HepG2 (cell line): ENCODE results near the gene RAB3D. TPM values are rescaled to one million over a fixed set of nuclear protein-coding genes. Genes with fewer than 3 reads are reported as not detected.

ENCODE experiments used
- BCLAF1 ChIP-seq: fragments of 450-650 bp; IDR thresholded peaks from 2 replicates; pipeline ENCODE4 v1.6.1; 2017; ENCODE audit warnings: mild to moderate bottlenecking
- CENPX ChIP-seq: sonication (generic); formaldehyde crosslinking; IDR thresholded peaks from 2 replicates; pipeline ENCODE4 v1.9.0; 2021; ENCODE audit warnings: mild to moderate bottlenecking, missing genetic modification reagents, moderate library complexity
- GPN1 ChIP-seq: sonication (generic); formaldehyde crosslinking; IDR thresholded peaks from 2 replicates; pipeline ENCODE4 v1.5.1; 2020; ENCODE audit warnings: missing genetic modification reagents, borderline replicate concordance
- MTERF4 ChIP-seq: sonication (generic); formaldehyde crosslinking; IDR thresholded peaks from 2 replicates; pipeline ENCODE4 v1.8.0; 2023; ENCODE audit warnings: mild to moderate bottlenecking, missing genetic modification reagents
- NFE2L1 ChIP-seq: sonication (generic); formaldehyde crosslinking; IDR thresholded peaks from 2 replicates; pipeline ENCODE4 v1.4.0; 2020; ENCODE audit warnings: missing genetic modification reagents, mild to moderate bottlenecking, borderline replicate concordance
- PLRG1 ChIP-seq: fragments of 450-650 bp; conservative IDR thresholded peaks from 2 replicates; pipeline ENCODE4 v1.6.1; 2016
- SIN3B ChIP-seq: fragments of 150-350 bp; IDR thresholded peaks from 2 replicates; pipeline ENCODE4 v1.6.1; 2014; ENCODE audit warnings: low read length
- SMYD3 ChIP-seq: sonication (generic); formaldehyde crosslinking; IDR thresholded peaks from 2 replicates; pipeline ENCODE4 v1.8.1; 2023; ENCODE audit warnings: mild to moderate bottlenecking, missing genetic modification reagents
- TARDBP ChIP-seq: sonication (generic); formaldehyde crosslinking; IDR thresholded peaks from 2 replicates; pipeline ENCODE4 v1.8.0; 2022; ENCODE audit warnings: mild to moderate bottlenecking, missing genetic modification reagents
- XRCC5 ChIP-seq: fragments of 200-400 bp; formaldehyde crosslinking; optimal IDR thresholded peaks from 2 replicates; pipeline ENCODE3; 2017; ENCODE audit warnings: mild to moderate bottlenecking, low read length
- ZNF256 ChIP-seq: sonication (generic); formaldehyde crosslinking; conservative IDR thresholded peaks from 2 replicates; pipeline ENCODE4 v1.4.0; 2020; ENCODE audit warnings: missing genetic modification reagents
- ZNF598 ChIP-seq: sonication (generic); formaldehyde crosslinking; IDR thresholded peaks from 2 replicates; pipeline ENCODE4 v1.5.1; 2020; ENCODE audit warnings: mild to moderate bottlenecking, missing genetic modification reagents, borderline replicate concordance
- ZNF746 ChIP-seq: sonication (generic); formaldehyde crosslinking; IDR thresholded peaks from 2 replicates; pipeline ENCODE4 v1.8.0; 2022; ENCODE audit warnings: mild to moderate bottlenecking, missing genetic modification reagents
- polyA plus RNA-seq, 8 experiments: library from polyadenylated mRNA; depleted of rRNA in 3 of 8; stranded (reverse) in 7 of 8; unstranded in 1 of 8; fragments of >200 nt; fragmentation: Illumina TruSeq in 4 of 8; extraction: Trizol in 4 of 8; gene quantifications; 2 replicates each; pipeline versions ENCODE4 v1.2.1 to v1.2.3, GENCODE V29; 2011 to 2016; ENCODE audit warnings: low read depth in 4 of 8, missing spikeins in 1 of 8, mixed read lengths in 1 of 8; ENCODE audit not compliant: insufficient read depth in 1 of 8
- total RNA-seq, 5 experiments: library from RNA; depleted of rRNA; stranded (reverse); fragments of >200 nt; fragmentation: Illumina TruSeq; extraction: Trizol; gene quantifications; 2 replicates each; pipeline ENCODE4 v1.2.3, GENCODE V29; 2016; ENCODE audit warnings: low read depth in 1 of 5
- TF ChIP-seq, protein P1 (sequence below): sonication (generic); formaldehyde crosslinking; IDR thresholded peaks from 2 replicates; pipeline ENCODE4 v1.8.1; 2023; ENCODE audit warnings: mild to moderate bottlenecking, missing genetic modification reagents
- TF ChIP-seq, protein P2 (sequence below): IDR thresholded peaks from 2 replicates; pipeline ENCODE4 v1.6.1; 2016; ENCODE audit warnings: missing biosample characterization, missing genetic modification reagents, low read depth
- TF ChIP-seq, protein P3 (sequence below): sonication (generic); formaldehyde crosslinking; IDR thresholded peaks from 2 replicates; pipeline ENCODE4 v1.5.0; 2020; ENCODE audit warnings: mild to moderate bottlenecking, missing genetic modification reagents

The RAB3D gene
- total and polyA plus RNA-seq, 2 of the 13 experiments (the other 11 are each of a cell fraction or from before 2014, with no cell fraction given) = 2.0 to 16.1 TPM

DNA sequence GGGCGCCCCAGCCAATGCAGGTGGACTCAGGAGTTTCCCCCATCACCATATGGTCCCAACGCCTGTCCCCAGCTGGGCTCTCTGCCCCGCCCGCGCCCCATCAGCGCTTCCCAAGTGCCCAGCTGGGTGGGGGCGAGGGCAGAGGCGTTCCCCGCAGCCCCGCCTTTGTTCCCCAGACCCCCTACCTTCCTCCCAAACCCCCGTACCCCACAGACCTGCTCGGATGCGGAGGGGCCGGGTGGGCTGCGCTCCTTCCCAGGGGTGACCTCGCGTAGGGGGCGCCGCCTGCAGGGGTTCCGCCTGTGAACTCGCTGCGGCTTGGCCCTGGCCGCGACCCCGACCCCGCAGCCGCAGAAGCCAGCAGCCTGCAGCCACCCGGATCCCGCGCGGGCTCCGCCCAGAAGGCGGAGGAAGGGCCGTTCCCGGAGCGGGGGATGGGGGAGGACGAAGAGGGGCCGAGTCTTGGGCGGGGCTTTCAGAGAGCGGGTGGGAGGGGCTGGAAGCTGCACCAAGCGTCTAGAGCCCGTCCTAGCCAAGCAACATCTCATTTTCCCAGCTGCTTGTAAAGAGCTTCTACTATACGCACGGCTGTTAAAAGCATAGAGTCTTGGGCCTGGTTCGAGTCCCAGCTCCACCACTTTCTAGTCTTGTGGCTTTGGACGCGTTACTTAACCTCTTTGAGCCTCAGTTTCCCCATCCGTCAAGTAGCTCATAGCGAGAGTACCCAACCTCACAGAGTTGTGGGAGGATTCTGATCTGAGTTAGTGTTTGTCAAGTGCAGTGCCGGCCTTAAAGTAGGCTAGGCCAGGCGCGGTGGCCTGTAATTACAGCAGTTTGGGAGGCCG, at the start of gene RAB3D (continued):
- no peak for TF ChIP-seq GPN1
- TF ChIP-seq XRCC5 = no peak
- no peak for TF ChIP-seq CENPX
- TF ChIP-seq, protein P1, sequence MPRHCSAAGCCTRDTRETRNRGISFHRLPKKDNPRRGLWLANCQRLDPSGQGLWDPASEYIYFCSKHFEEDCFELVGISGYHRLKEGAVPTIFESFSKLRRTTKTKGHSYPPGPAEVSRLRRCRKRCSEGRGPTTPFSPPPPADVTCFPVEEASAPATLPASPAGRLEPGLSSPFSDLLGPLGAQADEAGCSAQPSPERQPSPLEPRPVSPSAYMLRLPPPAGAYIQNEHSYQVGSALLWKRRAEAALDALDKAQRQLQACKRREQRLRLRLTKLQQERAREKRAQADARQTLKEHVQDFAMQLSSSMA (CRISPR knock-in tag) = no peak
- no peak for TF ChIP-seq SMYD3
- TF ChIP-seq, protein P2, sequence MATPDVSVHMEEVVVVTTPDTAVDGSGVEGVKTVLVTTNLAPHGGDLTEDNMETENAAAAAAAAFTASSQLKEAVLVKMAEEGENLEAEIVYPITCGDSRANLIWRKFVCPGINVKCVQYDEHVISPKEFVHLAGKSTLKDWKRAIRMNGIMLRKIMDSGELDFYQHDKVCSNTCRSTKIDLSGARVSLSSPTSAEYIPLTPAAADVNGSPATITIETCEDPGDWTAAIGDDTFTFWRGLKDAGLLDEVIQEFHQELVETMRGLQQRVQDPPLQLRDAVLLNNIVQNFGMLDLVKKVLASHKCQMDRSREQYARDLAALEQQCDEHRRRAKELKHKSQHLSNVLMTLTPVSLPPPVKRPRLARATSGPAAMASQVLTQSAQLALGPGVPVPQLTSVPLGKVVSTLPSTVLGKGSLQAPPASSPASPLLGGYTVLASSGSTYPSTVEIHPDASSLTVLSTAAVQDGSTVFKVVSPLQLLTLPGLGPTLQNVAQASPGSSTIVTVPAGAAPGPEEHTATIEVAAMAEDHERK (CRISPR knock-in tag) = no peak
- TF ChIP-seq TARDBP (CRISPR knock-in tag) = no peak
- TF ChIP-seq NFE2L1 (CRISPR knock-in tag) = no peak
- TF ChIP-seq ZNF256 = no peak
- no peak for TF ChIP-seq PLRG1
- TF ChIP-seq SIN3B = no peak
- no peak for TF ChIP-seq BCLAF1
- TF ChIP-seq, protein P3, sequence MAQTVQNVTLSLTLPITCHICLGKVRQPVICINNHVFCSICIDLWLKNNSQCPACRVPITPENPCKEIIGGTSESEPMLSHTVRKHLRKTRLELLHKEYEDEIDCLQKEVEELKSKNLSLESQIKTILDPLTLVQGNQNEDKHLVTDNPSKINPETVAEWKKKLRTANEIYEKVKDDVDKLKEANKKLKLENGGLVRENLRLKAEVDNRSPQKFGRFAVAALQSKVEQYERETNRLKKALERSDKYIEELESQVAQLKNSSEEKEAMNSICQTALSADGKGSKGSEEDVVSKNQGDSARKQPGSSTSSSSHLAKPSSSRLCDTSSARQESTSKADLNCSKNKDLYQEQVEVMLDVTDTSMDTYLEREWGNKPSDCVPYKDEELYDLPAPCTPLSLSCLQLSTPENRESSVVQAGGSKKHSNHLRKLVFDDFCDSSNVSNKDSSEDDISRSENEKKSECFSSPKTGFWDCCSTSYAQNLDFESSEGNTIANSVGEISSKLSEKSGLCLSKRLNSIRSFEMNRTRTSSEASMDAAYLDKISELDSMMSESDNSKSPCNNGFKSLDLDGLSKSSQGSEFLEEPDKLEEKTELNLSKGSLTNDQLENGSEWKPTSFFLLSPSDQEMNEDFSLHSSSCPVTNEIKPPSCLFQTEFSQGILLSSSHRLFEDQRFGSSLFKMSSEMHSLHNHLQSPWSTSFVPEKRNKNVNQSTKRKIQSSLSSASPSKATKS = no peak
- TF ChIP-seq ZNF598 (CRISPR knock-in tag) = no peak
- TF ChIP-seq ZNF746 (CRISPR knock-in tag) = no peak
- no peak for TF ChIP-seq MTERF4 (CRISPR knock-in tag)
